Heart left ventricle (tissue), 13 donors: ENCODE data around the gene KMT2B.

ENCODE experiments used
- CTCF ChIP-seq, 12 donors: fragments of 200-600 bp; sonication (generic) in 4 of 12; IDR thresholded peaks; one replicate each; pipeline versions ENCODE4 v1.5.0 to v1.8.0; 2018 to 2022; ENCODE audit warnings: antibody characterized with exemption in 12 of 12, mild to moderate bottlenecking in 5 of 12
- POLR2A ChIP-seq, 2 donors: fragments of 450-650 bp; IDR thresholded peaks; one replicate each; pipeline ENCODE4 v1.6.1; 2017; ENCODE audit warnings: antibody characterized with exemption in 2 of 2, mild to moderate bottlenecking in 2 of 2, moderate library complexity in 2 of 2
- donor health status: ischemic (EF 13 %, LVEDD 7.1; RV severe dilation, severe dysfunction).
- donor health status: DM: no; HTN: yes; CAD: no.
- donor health status: DM: no; HTN: no; CAD: no.
- donor health status: ischemic (EF 25% LVEDD 6.9; RV normal size, moderate dysfunction).
- donor health status: ischemic (EF 25% LVEDD 5.7; RV mildly dilated, moderate dysfunction).
- donor health status: ischemic (EF 35%, LVEDD 5.7; RV mildly dilated, moderate dysfunction).
- donor health status: nonischemic (EF 11% LVEDD 7.7; RV severe dilation, severe dysfunction).
- donor health status: DM: yes; HTN: yes; CAD: no.
- donor health status: PGD.
- donor health status: ischemic (EF 29% LVEDD 5.4; RV normal size, mild dysfunction).
- donor health status: nonischemic (EF 23%, LVEDD 6.1; RV moderate dilation, normal function).

- TF ChIP-seq POLR2A (IDR thresholded peaks at IDR 0.05) = no peak
- TF ChIP-seq CTCF (IDR thresholded peaks at IDR 0.05) = no peak
Observed at GRCh38 chr19:35719402-35720162, 1.8 kb downstream of the KMT2B start.
